Common myeloid progenitor, CD34-positive (primary cell): ENCODE data around the gene ADAMTSL1.

Experiments used
- CTCF ChIA-PET: fragments of 350-600 bp; sonication (Branson Sonifier 250); formaldehyde crosslinking; loops from one replicate; lab custom pipeline; 2021; ENCODE audit warnings: antibody characterized with exemption; lab: Charles Lee
- POLR2A ChIA-PET: fragments of 350-600 bp; sonication (Branson Sonifier 250); formaldehyde crosslinking; loops from one replicate; lab custom pipeline; 2021; ENCODE audit warnings: antibody characterized with exemption; lab: Charles Lee
- DNase-seq, 3 donors: peaks; one replicate each; pipeline versions ENCODE4 v3.0.0 to v3.0.0-alpha.2; 2013
- H3K27ac ChIP-seq, 2 experiments: 1 replicate in 1 of 2; 2 replicates in 1 of 2; pipeline ENCODE4 v1.7.0; 2013; ENCODE audit warnings: inconsistent platforms in 2 of 2, low read length in 2 of 2, mild to moderate bottlenecking in 2 of 2, low read depth in 1 of 2, moderate library complexity in 1 of 2; ENCODE audit not compliant: severe bottlenecking in 2 of 2, insufficient read depth in 1 of 2, poor library complexity in 1 of 2
- H3K27me3 ChIP-seq, 5 experiments: replicated peaks in 2 of 5; 1 replicate in 3 of 5; 2 replicates in 2 of 5; pipeline versions ENCODE4 v1.6.1 to v1.7.0; 2013; ENCODE audit warnings: low read length in 4 of 5, mild to moderate bottlenecking in 2 of 5, moderate library complexity in 2 of 5, inconsistent platforms in 1 of 5; ENCODE audit not compliant: insufficient read depth in 5 of 5, control insufficient read depth in 4 of 5
- H3K36me3 ChIP-seq, 4 experiments: 1 replicate in 2 of 4; 2 replicates in 2 of 4; pipeline versions ENCODE4 v1.6.1 to v1.7.0; 2013; ENCODE audit warnings: low read length in 3 of 4, control low read depth in 1 of 4, mild to moderate bottlenecking in 1 of 4; ENCODE audit not compliant: control insufficient read depth in 4 of 4, insufficient read depth in 4 of 4
- H3K4me1 ChIP-seq, 4 experiments: 1 replicate in 3 of 4; 2 replicates in 1 of 4; pipeline versions ENCODE4 v1.6.1 to v1.7.1; 2013; ENCODE audit warnings: low read length in 3 of 4, mild to moderate bottlenecking in 3 of 4, control low read depth in 1 of 4, inconsistent platforms in 1 of 4, moderate library complexity in 1 of 4; ENCODE audit not compliant: control insufficient read depth in 4 of 4, insufficient read depth in 4 of 4; ENCODE audit errors: control extremely low read depth in 1 of 4
- H3K4me3 ChIP-seq, 7 experiments: 1 replicate in 4 of 7; 2 replicates in 3 of 7; pipeline versions ENCODE4 v1.5.1 to v1.7.0; 2013; ENCODE audit warnings: mild to moderate bottlenecking in 7 of 7, low read length in 6 of 7, moderate library complexity in 6 of 7, inconsistent platforms in 2 of 7, low read depth in 2 of 7, control low read depth in 1 of 7; ENCODE audit not compliant: insufficient read depth in 4 of 7, control insufficient read depth in 1 of 7; ENCODE audit errors: extremely low read depth in 1 of 7
- H3K9me3 ChIP-seq, 5 experiments: 1 replicate in 4 of 5; 2 replicates in 1 of 5; pipeline versions ENCODE4 v1.6.1 to v1.7.1; 2013; ENCODE audit warnings: low read length in 4 of 5, mild to moderate bottlenecking in 2 of 5, inconsistent platforms in 1 of 5, low read depth in 1 of 5, moderate library complexity in 1 of 5; ENCODE audit not compliant: control insufficient read depth in 4 of 5, insufficient read depth in 2 of 5; ENCODE audit errors: control extremely low read depth in 1 of 5
- WGBS: methylation state at CpG from one replicate; pipeline ENCODE4 v1.1.5; 2013; ENCODE audit not compliant: insufficient coverage; 5-methylcytosine and 5-hydroxymethylcytosine counted together

ADAMTSL1 gene

DNA sequence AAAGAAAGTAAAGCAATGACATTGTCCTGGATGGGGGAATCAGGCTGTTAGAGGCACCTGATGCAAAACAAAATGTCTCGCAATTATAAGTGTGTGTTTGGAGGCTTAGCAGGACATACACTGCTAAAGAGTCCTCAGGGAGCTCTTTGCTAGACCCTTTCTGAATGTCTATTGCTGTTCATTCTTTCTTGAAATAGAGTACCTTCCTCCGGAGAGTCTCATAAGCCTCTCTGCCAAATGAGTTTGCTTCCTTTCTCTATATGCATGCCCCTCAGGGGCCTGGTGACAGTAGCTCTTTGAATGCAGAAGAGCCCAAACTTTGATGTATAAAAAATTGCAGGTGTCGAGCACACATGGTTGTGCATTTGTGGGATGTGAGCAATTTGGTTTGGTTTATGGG, 26.4 kb upstream of the ADAMTSL1 start:
- Histone ChIP-seq H3K27me3 (peaks cover 0 to 19% (median 4%) of the 10 kb centered on the region in 5 experiments), H3K4me3 (no peak overlapping the region), H3K4me1 (no peaks in the 10 kb centered on the region), H3K36me3 (no peaks in the 10 kb centered on the region), H3K9me3 (no peaks in the 10 kb centered on the region), H3K27ac (no peak overlapping the region)
- DNase-seq, result no peak
- ChIA-PET POLR2A (no interaction called here), CTCF (interaction anchor here (1.0 kb wide), 1 partner anchor 9 kb away, joined by 3 read pairs; no protein-coding TSS in a partner anchor)
- 100% methylated on average over 2 of the region's 3 CpGs for WGBS

DNA sequence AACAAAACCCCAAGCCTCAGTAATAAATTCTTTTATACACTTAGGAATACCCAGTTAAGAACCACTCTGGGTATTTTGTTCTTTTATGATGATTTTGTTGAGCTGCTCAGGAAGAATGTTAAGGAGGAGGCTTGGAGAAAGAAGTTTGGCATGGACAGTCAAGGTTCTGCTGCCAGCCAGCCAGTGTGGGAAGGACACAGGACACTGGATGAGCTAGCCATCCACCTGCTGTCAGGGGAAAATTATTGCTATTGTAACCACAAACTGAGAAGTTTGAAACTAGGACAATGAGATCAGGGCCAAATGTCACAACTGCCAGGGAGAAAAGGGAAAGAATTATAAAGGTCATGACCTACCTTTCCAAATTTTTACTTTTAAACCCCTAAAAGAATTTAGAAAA, 25.9 kb upstream of the ADAMTSL1 start:
- H3K36me3 ChIP-seq, result no peaks in the 10 kb centered on the region
- no peak for DNase-seq
- H3K4me1 ChIP-seq, result no peaks in the 10 kb centered on the region
- peaks cover 0 to 17% (median 7%) of the 10 kb centered on the region in 5 experiments for H3K27me3 ChIP-seq
- H3K27ac ChIP-seq, result no peak overlapping the region
- ChIA-PET CTCF (interaction anchor here (1.0 kb wide), 1 partner anchor 9 kb away, joined by 3 read pairs; no protein-coding TSS in a partner anchor), POLR2A (no interaction called here)
- no peak overlapping the region for H3K4me3 ChIP-seq
- no peaks in the 10 kb centered on the region for H3K9me3 ChIP-seq

DNA sequence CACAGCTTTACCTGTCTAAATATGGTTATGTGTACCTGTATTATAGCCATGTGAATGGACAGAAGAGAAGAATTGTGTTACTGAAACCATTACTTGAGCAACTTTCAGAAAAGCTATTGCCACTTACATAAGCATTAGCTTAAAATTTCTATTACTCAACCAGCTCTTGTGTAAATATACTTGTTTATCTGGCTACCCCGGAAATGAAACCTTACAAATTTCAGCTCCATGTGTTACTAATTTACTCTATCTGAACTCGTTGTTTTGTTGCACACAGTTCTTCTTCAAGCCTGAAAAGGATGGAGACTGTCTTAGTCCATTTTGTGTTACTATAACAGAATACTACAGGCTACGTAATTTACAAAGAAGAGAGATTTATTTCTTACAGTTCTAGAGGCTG, 22.5 kb upstream of the ADAMTSL1 start:
- 100% methylated on average over 1 of the region's 3 CpGs for WGBS
- no peaks in the 10 kb centered on the region for H3K36me3 ChIP-seq
- H3K4me1 ChIP-seq, result no peaks in the 10 kb centered on the region
- H3K9me3 ChIP-seq, result no peaks in the 10 kb centered on the region
- no peak overlapping the region for H3K27ac ChIP-seq
- CTCF ChIA-PET, result no interaction called here
- peaks cover 0 to 13% (median 2%) of the 10 kb centered on the region in 5 experiments for H3K27me3 ChIP-seq
- POLR2A ChIA-PET, result no interaction called here
- H3K4me3 ChIP-seq, result no peak overlapping the region
- no peak for DNase-seq

DNA sequence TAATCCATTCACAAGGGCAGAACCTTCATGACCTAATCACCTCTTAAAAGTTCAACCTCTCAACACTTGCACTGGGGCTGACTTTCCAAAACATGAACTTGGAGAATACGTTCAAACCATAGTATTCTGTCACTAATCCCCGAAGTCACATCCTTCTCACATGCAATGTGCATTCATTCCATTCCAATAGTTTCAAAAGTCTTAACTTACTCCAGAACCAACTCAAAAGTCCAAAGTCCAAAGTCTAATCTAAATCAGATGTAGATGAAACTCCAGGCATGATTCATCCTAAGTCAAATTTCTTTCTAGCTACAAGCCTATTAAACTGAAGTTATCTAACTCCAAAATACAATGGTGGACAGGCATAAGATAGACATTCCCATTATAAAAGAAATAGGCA, 21.7 kb upstream of the ADAMTSL1 start:
- POLR2A ChIA-PET, result no interaction called here
- Histone ChIP-seq H3K27me3 (peaks cover 0 to 13% (median 2%) of the 10 kb centered on the region in 5 experiments), H3K36me3 (no peaks in the 10 kb centered on the region), H3K4me1 (no peaks in the 10 kb centered on the region), H3K9me3 (no peaks in the 10 kb centered on the region), H3K27ac (no peak overlapping the region), H3K4me3 (no peak overlapping the region)
- DNase-seq, result no peak
- WGBS, result 100% methylated on average over 2 of the region's 2 CpGs
- CTCF ChIA-PET, result interaction anchor here (1.7 kb wide), 1 partner anchor 9 kb away, joined by 9 read pairs; no protein-coding TSS in a partner anchor

DNA sequence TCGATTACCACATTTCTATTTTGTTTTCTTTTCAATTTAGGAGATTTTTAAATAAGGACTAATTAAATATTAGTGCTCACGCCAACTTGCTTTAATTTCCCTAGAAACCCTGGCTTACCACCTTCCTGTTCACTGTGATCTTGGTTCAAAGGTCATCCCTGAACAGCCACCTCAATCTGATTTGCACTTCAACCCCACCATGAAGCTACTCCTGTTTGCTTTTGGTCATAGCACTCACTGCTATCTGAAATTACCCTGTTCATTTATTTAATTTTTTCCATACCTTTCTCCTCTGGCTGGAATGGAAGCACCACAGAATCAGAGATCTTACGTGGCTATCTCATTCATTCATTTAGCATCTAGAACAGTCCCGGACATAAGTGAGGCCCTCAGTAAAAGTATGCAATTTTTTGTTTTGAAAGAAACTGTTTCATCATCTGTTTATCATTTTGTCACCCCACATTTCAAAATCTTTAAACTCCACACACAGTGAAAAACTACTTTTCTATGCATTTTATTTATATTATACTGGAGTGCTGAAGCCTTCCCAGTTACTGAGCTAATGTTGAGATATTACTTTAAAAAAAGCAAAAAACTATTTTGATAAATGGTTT, 17.2 kb upstream of the ADAMTSL1 start:
- POLR2A ChIA-PET, result no interaction called here
- CTCF ChIA-PET, result interaction anchor here (1.0 kb wide), 2 partner anchors 9 to 15 kb away, joined by 3 read pairs; no protein-coding TSS in a partner anchor
- WGBS, result 100% methylated on average over 2 of the region's 4 CpGs
- Histone ChIP-seq H3K27me3 (peaks cover 0 to 3% (median 0%) of the 10 kb centered on the region in 5 experiments), H3K9me3 (no peaks in the 10 kb centered on the region), H3K4me3 (no peak overlapping the region), H3K4me1 (no peaks in the 10 kb centered on the region), H3K36me3 (no peaks in the 10 kb centered on the region), H3K27ac (no peak overlapping the region)
- no peak for DNase-seq

DNA sequence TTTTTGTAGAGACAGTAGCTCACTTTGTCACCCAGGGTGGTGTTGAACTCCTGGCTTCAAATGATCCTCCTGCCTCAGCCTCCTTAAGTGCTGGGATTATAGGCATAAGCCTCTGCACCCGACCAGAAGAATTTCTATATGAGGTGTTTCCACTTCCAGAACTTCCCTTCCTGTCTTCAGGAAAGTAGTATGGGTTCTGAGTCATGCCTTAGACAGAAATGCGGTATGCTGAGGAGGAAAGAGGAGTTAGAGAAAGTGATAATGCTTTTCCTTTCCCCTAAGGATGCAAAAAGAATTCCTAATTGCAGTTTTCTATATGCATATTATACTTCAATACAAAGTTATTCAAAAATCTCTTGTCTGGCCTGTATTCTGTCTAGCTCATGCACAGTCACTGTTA, 16.4 kb upstream of the ADAMTSL1 start:
- H3K4me1 ChIP-seq, result no peaks in the 10 kb centered on the region
- CTCF ChIA-PET, result no interaction called here
- no peak overlapping the region for H3K27ac ChIP-seq
- WGBS, result no CpG with 5 or more reads among the region's 2 CpGs
- POLR2A ChIA-PET, result no interaction called here
- no peaks in the 10 kb centered on the region for H3K36me3 ChIP-seq
- H3K27me3 ChIP-seq, result peaks cover 0 to 3% (median 0%) of the 10 kb centered on the region in 5 experiments
- no peak for DNase-seq
- H3K4me3 ChIP-seq, result no peak overlapping the region
- H3K9me3 ChIP-seq, result no peaks in the 10 kb centered on the region

DNA sequence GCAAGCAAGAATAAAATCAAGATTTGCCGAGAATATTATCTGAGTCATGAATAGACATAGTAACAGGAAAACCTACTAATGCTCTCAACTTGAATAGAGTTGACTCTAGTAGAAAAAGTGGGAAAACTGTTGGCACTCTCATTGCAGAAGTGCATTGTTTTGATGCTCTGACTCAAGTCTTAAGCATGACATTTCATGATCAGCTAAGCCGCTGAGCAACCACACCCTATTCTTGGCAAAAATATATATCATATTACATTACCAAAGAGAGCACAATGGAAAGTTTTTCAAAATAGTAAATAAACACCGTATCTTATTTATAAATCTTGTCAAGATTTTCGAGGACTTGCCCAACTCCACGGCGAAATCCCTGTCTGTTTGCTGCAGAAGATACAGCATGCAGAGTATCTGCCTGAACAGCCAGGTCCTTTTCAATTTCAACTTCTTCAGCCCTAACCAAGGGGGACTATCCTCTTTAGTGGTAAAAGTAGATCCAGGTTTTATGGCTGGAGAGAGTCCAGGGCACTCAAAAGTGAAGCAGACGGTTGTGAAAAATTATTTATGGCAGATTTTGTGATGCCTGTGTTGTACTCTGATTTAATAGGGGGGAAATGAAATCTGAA, 13.9 kb upstream of the ADAMTSL1 start:
- Histone ChIP-seq H3K9me3 (no peaks in the 10 kb centered on the region), H3K27ac (no peak overlapping the region), H3K27me3 (peaks cover 0 to 2% (median 0%) of the 10 kb centered on the region in 5 experiments), H3K4me1 (no peaks in the 10 kb centered on the region), H3K36me3 (no peaks in the 10 kb centered on the region), H3K4me3 (no peak overlapping the region)
- POLR2A ChIA-PET, result no interaction called here
- DNase-seq, result no peak
- CTCF ChIA-PET, result interaction anchor here (1.4 kb wide), 1 partner anchor 17 kb away, joined by 4 read pairs; no protein-coding TSS in a partner anchor
- WGBS, result 91% methylated on average over 7 of the region's 7 CpGs
